Umbilical cord (tissue), 2 donors: Measurements from ENCODE around the gene SEMA4G. TPM values are rescaled to one million over a fixed set of nuclear protein-coding genes. Genes with fewer than 3 reads are reported as not detected.

Experiments used
- DNase-seq: peaks from one replicate; pipeline ENCODE4 v3.0.0-alpha.2; 2015; ENCODE audit warnings: low spot score
- total RNA-seq: library from RNA; depleted of rRNA; stranded (reverse); fragments of >200 nt; gene quantifications from one replicate; pipeline ENCODE4 v1.2.3, GENCODE V29; 2014; ENCODE audit warnings: low replicate concordance; ENCODE audit not compliant: insufficient read depth

SEMA4G gene
- 0.24 TPM for total RNA-seq

DNA sequence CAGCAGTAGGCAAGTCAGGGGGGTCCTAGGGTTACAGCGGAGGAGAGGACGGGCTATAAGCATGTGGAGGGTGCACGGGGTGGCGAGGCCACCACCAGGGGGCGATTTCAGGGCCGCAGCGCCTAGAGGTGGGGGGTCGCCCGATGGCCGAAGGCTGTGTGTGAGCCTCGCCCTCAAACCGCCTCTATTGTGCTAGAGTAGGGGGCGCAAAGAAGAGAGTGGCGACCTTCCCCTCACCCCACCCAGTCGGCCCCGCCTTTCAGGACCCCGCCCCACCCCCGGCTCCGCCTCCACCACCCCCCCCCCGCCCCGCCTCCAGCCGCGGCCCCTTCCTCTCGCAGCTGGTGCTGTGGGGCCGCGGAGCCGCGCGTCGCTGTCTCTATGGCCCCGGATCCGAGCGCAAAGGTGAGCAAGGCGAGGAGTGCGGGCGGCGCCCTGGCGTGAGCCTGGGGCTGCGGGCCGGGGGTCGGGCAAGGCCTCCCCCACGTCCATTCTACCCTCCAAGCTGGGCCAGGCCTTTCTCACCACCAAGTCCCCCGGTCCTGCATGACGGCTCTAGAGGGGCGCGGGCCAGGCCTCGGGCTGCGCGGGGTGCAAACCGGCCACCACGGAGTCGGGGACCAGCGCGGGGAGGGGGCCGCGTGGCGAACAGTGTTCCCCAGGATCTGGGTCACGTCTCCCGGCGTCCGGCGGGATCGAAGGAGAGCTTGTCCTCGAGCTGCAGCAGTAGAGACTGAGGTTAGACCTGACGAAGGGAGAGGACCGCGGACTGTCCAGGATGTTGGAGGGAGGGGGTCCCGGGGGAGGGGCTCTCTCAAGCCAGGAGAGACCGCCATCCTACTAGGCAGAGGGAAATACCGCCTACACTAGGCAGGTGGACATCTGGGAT, at the start of gene SEMA4G:
Gene SEMA4G (plus strand): TSS at position 318 of the 889 bp plus-strand sequence. CDS start 3,409 bp downstream, outside the sequence.
- peak; percentile 17 for DNase-seq

- DNase-seq, result no peak
These were observed 45.7 kb upstream of the SEMA4G start for GRCh38 chr10:100923580-100923979.

- DNase-seq, result no peak
These were observed 42.0 kb upstream of the SEMA4G start for GRCh38 chr10:100927266-100927665.

- DNase-seq, result no peak
These were observed 41.3 kb upstream of the SEMA4G start for GRCh38 chr10:100928039-100928438.

GRCh38 chr10:100930368-100930767, 38.9 kb upstream of the SEMA4G start:
- no peak for DNase-seq

DNA sequence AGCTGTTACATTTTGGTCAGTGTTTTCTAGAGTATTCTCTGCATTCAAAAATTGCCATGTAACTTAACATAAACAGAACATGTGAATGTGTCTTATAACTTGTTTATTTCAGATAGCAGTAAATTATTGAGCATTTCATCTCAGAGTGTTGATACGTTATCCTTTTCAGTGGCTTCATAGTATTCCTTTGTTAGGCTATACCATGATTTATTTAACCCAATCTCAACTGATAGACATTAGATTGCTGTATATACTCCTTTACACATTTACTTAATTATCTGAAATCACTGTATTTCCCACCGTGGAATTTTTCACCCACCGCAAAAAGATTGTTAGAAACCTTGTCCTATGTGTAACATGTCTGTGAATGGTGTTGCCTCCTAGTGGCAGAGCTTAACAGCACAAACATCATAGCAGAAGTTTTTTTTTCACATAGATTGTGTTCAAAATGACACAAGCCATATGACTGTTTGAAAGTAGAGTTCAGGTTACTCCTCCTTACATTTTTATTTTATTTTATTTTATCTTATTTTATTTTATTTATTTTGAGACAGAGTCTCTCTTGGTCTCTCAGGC, 35.1 kb upstream of the SEMA4G start:
- no peak for DNase-seq

GRCh38 chr10:100939763-100940344, 29.4 kb upstream of the SEMA4G start:
- no peak for DNase-seq

GRCh38 chr10:100942229-100942628, 27.1 kb upstream of the SEMA4G start:
- no peak for DNase-seq

- DNase-seq, result no peak
These were observed 25.8 kb upstream of the SEMA4G start for GRCh38 chr10:100943508-100943907.

DNA sequence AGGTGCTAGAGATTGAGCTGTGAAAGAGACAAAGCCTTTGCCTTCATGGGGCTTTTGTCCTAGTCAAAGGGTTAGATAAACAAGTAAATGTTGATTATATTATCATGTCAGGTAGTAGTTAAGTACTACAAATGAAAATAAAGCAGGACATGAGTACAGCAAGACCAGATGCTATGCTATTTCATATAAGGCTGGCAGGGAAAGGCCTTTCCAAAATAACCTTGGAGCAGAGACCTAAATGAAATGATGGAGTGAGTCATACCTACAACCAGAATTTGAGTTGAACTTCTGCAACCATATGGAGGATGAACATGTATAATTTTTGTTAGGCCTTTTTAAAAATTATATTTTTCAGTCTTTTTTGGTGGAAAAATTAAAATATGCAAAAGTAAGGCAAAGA, 23.6 kb upstream of the SEMA4G start:
- no peak for DNase-seq

GRCh38 chr10:100948916-100949315, 20.4 kb upstream of the SEMA4G start:
- DNase-seq, result no peak

DNA sequence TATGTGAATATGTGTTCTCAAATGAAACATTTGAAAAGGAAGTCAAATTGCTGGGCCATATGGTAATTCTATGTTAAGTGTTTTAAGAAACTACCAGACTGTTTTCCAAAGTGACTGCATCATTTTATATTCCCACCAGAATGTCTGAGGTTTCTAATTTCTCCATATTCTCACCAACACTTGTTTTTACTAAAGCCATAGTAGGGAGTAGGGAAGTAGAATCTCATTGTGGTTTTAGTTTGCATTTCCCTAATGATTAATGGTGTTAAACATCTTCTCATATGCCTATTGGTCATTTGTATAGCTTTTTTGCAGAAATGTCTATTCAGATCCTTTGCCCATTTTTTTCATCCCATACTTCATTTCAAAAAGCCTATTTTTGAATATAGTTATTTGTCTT, 9.1 kb upstream of the SEMA4G start:
- DNase-seq, result no peak

DNA sequence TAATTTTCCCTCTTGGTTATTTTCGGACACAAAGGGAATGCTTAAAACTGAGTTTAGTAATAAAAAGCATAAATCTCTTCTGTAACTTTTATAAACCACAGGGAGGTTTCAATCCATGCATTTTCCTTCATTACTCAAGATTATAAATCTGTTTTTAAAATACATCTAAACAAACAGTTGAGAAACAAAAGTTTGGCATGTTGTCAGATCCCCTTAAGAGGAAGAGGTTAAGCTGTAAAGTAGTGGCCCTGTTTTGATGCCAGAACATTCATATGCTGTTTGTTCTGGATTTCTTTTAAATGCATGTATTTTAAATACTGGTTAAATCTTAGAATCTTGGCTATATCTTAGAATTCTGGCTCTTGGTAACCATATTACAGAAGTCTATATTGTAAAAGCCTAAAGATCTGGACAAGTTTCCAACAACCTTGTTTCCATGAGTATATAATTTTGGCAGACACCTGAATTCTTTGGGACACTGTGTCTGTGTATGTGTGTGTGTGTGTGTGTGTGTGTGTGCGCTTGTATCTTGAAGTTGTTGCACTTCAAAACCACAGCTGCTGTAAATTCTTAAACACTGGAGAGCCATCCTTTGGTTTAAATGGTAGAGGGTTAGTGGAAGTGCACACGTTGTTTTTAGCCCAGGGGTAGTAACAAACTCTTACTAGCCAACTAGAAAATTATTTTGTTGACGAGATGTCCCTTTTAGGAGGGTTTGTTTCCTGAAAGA, 6.8 kb upstream of the SEMA4G start:
- DNase-seq, result no peak

- DNase-seq, result no peak
These were observed 5.5 kb upstream of the SEMA4G start for GRCh38 chr10:100963826-100964225.

DNA sequence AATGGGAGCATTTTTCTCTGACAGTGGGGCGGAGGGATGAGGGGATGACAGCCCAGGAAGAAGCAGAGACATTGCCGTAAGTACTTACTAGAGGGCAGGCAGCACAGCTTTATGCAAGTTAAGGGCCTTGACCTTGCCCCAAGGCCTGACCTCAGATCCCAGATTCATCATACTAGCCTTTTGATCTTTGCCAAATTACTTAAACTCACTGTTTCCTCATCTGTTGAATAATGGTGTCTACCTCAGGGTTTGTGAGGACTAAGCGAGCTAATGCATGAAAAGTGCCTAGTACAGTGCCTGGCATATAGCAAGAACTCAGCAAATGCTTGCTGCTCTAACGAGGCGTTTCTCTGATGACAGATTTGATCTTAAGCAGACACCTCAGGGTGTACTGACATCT, 3.5 kb upstream of the SEMA4G start:
- no peak for DNase-seq

- no peak for DNase-seq
These were observed 2.4 kb upstream of the SEMA4G start for GRCh38 chr10:100966887-100967286.

GRCh38 chr10:100967332-100967731, 2.0 kb upstream of the SEMA4G start:
- no peak for DNase-seq

DNA sequence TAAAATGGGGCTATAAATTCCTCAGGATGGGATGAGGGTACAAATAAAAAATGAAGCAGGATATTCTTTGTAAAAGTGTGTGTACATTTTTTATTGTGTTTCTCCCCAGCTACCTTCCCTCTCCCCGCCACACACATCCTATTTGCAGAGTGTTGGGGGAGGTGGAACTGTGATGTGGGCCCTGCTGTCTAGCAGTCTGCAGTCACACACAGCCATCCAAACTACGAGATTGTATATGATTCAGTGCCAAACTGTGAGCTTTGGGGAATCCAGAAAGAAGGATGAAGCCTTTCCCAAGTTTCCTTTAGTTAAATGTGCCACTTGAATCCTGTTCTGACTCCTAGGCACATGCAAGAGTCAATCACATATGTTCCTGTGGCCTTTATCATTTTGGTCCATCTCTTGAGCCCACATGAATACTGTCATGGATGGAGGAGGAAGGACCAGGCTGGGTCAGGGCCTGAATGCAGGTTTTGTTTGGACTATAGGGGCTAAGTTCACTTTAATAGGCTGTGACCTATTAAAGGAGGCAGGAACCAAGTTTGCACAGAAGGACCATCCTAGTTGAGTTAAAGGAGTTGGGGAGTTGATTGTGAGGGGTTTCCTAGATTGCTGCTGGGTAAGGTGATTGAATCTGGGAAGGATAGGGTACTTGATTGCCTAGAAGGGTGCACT, 1.1 kb upstream of the SEMA4G start:
- no peak for DNase-seq

GRCh38 chr10:100968863-100969186, 479 bp upstream of the SEMA4G start:
- DNase-seq, result no peak

DNA sequence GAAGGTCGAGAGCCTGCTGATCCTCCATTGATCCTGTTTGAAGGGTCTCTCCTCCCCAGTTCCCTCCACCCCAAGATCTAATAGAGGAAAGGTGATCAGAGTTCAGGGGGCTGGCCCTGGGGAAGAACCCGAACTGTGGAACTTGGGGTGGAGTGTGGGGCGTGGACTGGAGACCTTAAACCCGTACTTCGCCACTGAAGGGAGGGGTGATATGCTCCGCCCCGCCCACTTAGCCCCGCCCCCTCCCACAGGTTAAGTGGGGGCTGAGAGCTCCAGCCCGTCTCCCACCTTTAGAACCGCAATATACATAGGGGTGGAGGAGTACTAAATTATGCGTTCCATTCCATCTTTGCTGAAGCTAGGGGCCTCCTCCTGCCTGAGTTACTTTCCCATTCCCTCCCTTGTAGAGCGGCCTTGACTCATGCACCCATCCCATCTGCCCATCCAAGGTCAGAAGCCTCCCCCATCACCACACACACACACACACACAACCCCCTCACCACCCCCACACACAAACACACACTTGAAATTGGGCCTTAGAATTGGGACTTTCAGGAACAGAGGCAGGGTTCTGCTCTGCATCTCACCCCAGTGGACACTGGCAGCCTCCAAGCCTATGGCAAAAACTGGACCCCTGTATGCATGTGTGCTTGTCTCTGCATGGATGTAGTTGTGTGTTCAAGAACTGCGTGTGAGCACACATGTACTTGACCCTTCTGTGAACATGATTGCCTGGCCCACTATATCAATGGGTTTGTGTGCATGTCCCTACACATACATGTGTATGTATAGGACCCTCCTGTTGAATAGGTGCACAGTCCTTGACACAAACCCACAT, 991 bp downstream of the SEMA4G start:
- no peak for DNase-seq
